AG04450 (cell line): Measurements from ENCODE around the gene HNRNPK. TPM values are rescaled to one million over a fixed set of nuclear protein-coding genes. Genes with fewer than 3 reads are reported as not detected.

ENCODE experiments used
- CTCF ChIA-PET: fragments of 300-600, 350-600 bp; formaldehyde crosslinking; extraction: SDS; loops from one replicate; lab custom pipeline; 2022; ENCODE audit warnings: antibody characterized with exemption, inconsistent platforms; lab: Charles Lee
- POLR2A ChIA-PET: fragments of 350-600 bp; formaldehyde crosslinking; extraction: SDS; loops from one replicate; lab custom pipeline; 2021; ENCODE audit warnings: antibody characterized with exemption, inconsistent platforms; lab: Yijun Ruan, JAX
- DNase-seq: peaks from one replicate; pipeline ENCODE4 v3.0.0-alpha.2; 2011; ENCODE audit warnings: low read depth, low spot score
- H3K27ac ChIP-seq: one replicate; pipeline ENCODE4 v1.5.1; 2012; ENCODE audit warnings: low read depth, low read length, control low read depth
- H3K27me3 ChIP-seq: one replicate; pipeline ENCODE4 v1.6.0; 2012; ENCODE audit warnings: low read length; ENCODE audit not compliant: control insufficient read depth, insufficient read depth
- H3K4me3 ChIP-seq: 2 replicates; pipeline ENCODE4 v1.5.1; 2011; ENCODE audit warnings: mild to moderate bottlenecking, low read depth, low read length, control low read depth
- H3K9me3 ChIP-seq: 2 replicates; pipeline ENCODE4 v1.5.1; 2012; ENCODE audit warnings: low read length; ENCODE audit not compliant: control insufficient read depth, insufficient read depth
- polyA plus RNA-seq: library from polyadenylated mRNA; depleted of rRNA; stranded (reverse); fragments of >200 nt; gene quantifications from 2 replicates; pipeline ENCODE4 v1.2.3, GENCODE V29; 2011
- TF ChIP-seq, protein P1 (sequence below): IDR thresholded peaks from 2 replicates; pipeline ENCODE4 v1.5.1; 2011; ENCODE audit warnings: low read depth, low read length, control low read depth, inconsistent platforms

The HNRNPK gene
- polyA plus RNA-seq, 1 experiment: 673 TPM

DNA sequence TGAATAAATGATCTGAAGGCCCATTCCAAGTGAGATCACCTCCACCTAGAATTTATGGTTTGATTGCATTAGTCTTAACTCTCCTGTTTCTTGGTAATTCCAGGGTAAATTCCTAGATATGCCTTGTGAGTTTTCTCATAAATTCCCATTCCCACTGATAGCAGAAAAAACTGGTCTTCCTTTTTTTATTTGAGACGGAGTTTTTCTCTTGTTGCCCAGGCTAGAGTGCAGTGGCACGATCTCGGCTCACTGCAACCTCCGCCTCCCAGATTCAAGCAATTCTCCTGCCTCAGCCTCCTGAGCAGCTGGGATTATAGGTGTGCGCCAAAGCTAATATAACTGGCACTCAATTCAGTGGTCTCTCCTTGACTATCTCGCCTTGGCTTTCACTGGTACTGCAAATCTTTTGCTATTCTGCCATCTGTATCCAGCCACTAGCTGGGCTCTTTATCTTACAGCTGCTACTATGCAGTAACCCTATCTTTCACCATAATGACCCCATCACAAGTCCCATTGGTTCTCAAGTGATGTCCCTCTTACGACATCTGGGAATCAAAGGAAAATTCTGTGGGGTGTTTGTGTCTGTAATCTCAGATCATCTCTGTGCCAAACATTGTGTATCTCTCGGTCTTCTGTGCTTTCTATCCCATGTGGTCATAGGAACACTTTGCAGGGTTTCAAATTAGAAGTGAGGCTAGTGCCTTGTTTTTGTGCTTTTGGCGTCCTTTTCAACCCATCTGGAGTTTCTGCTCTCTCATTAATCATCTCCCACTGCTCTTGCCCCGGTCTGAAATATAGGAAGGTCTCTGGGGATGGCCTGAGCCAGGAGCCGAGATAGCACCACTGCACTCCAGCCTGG, 14.4 kb downstream of the HNRNPK start:
- DNase-seq: no peak
- Histone ChIP-seq H3K4me3 (no peak overlapping the region), H3K9me3 (no peaks in the 10 kb centered on the region), H3K27ac (peak overlapping the region; percentile 40), H3K27me3 (no peaks in the 10 kb centered on the region)
- TF ChIP-seq, protein P1, sequence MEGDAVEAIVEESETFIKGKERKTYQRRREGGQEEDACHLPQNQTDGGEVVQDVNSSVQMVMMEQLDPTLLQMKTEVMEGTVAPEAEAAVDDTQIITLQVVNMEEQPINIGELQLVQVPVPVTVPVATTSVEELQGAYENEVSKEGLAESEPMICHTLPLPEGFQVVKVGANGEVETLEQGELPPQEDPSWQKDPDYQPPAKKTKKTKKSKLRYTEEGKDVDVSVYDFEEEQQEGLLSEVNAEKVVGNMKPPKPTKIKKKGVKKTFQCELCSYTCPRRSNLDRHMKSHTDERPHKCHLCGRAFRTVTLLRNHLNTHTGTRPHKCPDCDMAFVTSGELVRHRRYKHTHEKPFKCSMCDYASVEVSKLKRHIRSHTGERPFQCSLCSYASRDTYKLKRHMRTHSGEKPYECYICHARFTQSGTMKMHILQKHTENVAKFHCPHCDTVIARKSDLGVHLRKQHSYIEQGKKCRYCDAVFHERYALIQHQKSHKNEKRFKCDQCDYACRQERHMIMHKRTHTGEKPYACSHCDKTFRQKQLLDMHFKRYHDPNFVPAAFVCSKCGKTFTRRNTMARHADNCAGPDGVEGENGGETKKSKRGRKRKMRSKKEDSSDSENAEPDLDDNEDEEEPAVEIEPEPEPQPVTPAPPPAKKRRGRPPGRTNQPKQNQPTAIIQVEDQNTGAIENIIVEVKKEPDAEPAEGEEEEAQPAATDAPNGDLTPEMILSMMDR: no peak
- ChIA-PET POLR2A (interaction anchor here (1.5 to 1.6 kb wide), 2 partner anchors 15 to 296 kb away, joined by 5 to 6 read pairs; partner anchors contain the start of genes HNRNPK and RMI1), CTCF (interaction anchor here (1.9 kb wide), 1 partner anchor 295 kb away, joined by 7 read pairs; no protein-coding TSS in a partner anchor)

DNA sequence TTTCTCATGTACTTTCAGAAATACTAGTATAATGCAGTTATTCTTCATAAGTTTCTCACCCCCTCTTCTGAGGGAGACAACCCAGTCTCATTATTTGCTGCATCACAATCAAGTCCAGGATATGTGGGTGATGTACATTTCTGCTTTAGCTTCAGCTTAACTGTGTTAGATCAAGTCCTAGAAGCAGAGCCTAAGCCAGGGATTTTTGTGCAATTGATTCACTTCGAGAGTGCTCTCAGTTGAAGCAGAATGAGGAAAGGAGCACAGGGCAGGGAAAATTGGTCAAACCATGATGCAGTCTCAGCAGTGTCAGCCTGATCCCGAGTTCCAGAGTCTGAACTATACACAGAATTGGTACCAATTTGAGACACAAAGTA, 15.1 kb downstream of the HNRNPK start:
- CTCF ChIA-PET: interaction anchor here (1.9 kb wide), 1 partner anchor 296 kb away, joined by 7 read pairs; no protein-coding TSS in a partner anchor

DNA sequence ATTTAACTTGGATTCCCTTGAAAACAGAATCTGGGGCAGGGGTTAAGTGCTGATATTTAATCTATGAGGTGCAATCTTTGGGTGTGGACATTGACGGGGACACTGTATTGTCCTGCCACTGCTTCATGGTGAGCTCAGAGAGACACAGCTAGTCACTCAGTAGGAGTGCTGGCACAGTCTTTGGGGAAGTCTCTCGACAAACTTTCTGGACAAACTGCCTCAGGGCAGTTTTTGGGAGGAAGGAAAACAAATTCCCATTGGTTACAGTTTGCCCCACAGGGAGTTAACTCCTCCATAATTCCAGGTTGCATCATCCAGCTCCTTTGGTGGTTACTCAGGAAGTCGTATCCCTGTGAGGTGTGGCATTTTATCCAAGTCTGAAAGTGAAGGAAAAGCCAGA, 17.9 kb downstream of the HNRNPK start:
- ChIA-PET POLR2A (interaction anchor here (1.1 to 1.3 kb wide), 2 partner anchors 18 to 334 kb away, joined by 3 read pairs; partner anchors contain the start of genes HNRNPK and RMI1), CTCF (interaction anchor here (0.7 to 2.8 kb wide), 3 partner anchors 199 to 353 kb away, joined by 3 to 22 read pairs (median 17); no protein-coding TSS in a partner anchor)
- Histone ChIP-seq H3K27ac (no peak overlapping the region), H3K9me3 (no peaks in the 10 kb centered on the region), H3K27me3 (no peaks in the 10 kb centered on the region), H3K4me3 (no peak overlapping the region)
- TF ChIP-seq, protein P1: no peak
- DNase-seq: no peak

More for the DNA sequence above, 15.1 kb downstream of the HNRNPK start:
- no peak for DNase-seq
- no peak overlapping the region for H3K4me3 ChIP-seq
- POLR2A ChIA-PET: interaction anchor here (0.6 to 1.6 kb wide), 3 partner anchors 15 to 299 kb away, joined by 3 to 6 read pairs (median 5); partner anchors contain the start of genes HNRNPK and RMI1
- TF ChIP-seq, protein P1: no peak
- peak overlapping the region; percentile 40 for H3K27ac ChIP-seq
- H3K27me3 ChIP-seq: no peaks in the 10 kb centered on the region
- no peaks in the 10 kb centered on the region for H3K9me3 ChIP-seq

DNA sequence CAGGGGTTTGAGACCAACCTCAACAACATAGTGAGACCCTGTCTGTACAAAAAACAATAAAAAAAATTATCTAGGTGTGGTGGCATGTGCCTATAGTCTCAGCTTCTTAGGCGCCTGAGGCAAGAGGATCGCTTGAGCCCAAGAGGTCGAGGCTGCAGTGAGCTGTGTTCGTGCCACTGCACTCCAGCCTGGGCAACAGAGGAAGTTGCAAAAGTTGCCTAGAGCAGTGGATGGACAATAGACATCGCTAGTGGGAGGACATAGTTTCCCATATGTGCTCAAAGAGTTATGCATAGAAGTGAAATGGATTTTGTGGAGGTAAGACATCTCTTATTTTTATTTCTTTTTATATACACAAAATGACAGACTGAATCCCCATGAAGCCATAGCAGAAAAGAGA, 19.0 kb downstream of the HNRNPK start:
- TF ChIP-seq, protein P1: no peak
- DNase-seq: no peak
- Histone ChIP-seq H3K27ac (no peak overlapping the region), H3K27me3 (no peaks in the 10 kb centered on the region), H3K9me3 (peaks cover 5% of the 10 kb centered on the region; the same call in 1 of the 2 replicates), H3K4me3 (no peak overlapping the region)
- ChIA-PET CTCF (interaction anchor here (0.8 to 1.1 kb wide), 3 partner anchors 212 to 354 kb away, joined by 3 to 6 read pairs (median 3); no protein-coding TSS in a partner anchor), POLR2A (no interaction called here)
